ENCODE results near the gene CWC27.
"Not testable (repeated sequence)": the region's sequence is repeated elsewhere in the genome, so short reads cannot be mapped to it uniquely, and the experiment has no call there.

CWC27 gene

GRCh38 chr5:64872044-64872443 is 103.3 kb downstream of the CWC27 start:
- H3K9ac ChIP-seq (ENCODE audit: low read depth, low read length) = no peak overlapping the region
- H3K4me3 ChIP-seq (ENCODE audit: low read depth, low read length) = no peak overlapping the region
- H3K27ac ChIP-seq (ENCODE audit: low read depth, low read length) = no peak overlapping the region
- H3K4me1 ChIP-seq (ENCODE audit: control insufficient read depth, insufficient read depth, low read length) = peaks cover 12% of the 10 kb centered on the region; the same call in 1 of the 2 replicates
- H3K27me3 ChIP-seq (ENCODE audit: control insufficient read depth, insufficient read depth, low read length) = no peaks in the 10 kb centered on the region
- no peaks in the 10 kb centered on the region for H3K36me3 ChIP-seq (ENCODE audit: control insufficient read depth, insufficient read depth, low read length)
- no peaks in the 10 kb centered on the region for H3K9me3 ChIP-seq (ENCODE audit: control insufficient read depth, insufficient read depth, low read length)

- H3K4me1 ChIP-seq (ENCODE audit: control insufficient read depth, insufficient read depth, low read length) = peaks cover 12% of the 10 kb centered on the region; the same call in 1 of the 2 replicates
- H3K36me3 ChIP-seq (ENCODE audit: control insufficient read depth, insufficient read depth, low read length) = no peaks in the 10 kb centered on the region
- H3K9ac ChIP-seq (ENCODE audit: low read depth, low read length) = no peak overlapping the region
- no peak overlapping the region for H3K27ac ChIP-seq (ENCODE audit: low read depth, low read length)
- no peaks in the 10 kb centered on the region for H3K27me3 ChIP-seq (ENCODE audit: control insufficient read depth, insufficient read depth, low read length)
- H3K9me3 ChIP-seq (ENCODE audit: control insufficient read depth, insufficient read depth, low read length) = no peaks in the 10 kb centered on the region
- H3K4me3 ChIP-seq (ENCODE audit: low read depth, low read length) = no peak overlapping the region
Observed at GRCh38 chr5:64873441-64873840, 104.7 kb downstream of the CWC27 start.

DNA sequence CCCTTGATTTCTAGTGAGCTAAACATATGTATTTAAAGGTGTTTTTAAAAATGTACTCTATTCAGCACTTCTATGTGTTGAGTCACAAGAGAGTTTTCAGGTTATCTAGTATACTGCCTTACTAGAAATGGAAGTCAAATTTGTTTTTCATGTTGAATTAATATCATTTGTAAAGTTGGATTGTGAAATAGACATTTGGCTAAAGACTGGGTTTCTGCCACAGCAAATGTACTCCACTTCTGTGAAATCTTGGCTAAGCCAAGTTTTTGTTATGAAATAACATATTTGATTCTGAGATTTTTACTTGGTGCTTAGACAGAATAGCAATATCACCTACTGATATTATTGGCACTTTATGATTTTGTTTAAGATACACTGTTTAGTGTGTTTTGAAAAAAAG is 106.0 kb downstream of the CWC27 start:
- H3K4me3 ChIP-seq (ENCODE audit: low read depth, low read length) = no peak overlapping the region
- H3K27ac ChIP-seq (ENCODE audit: low read depth, low read length) = no peak overlapping the region
- no peaks in the 10 kb centered on the region for H3K27me3 ChIP-seq (ENCODE audit: control insufficient read depth, insufficient read depth, low read length)
- H3K9ac ChIP-seq (ENCODE audit: low read depth, low read length) = no peak overlapping the region
- H3K9me3 ChIP-seq (ENCODE audit: control insufficient read depth, insufficient read depth, low read length) = no peaks in the 10 kb centered on the region
- H3K4me1 ChIP-seq (ENCODE audit: control insufficient read depth, insufficient read depth, low read length) = no peaks in the 10 kb centered on the region
- no peaks in the 10 kb centered on the region for H3K36me3 ChIP-seq (ENCODE audit: control insufficient read depth, insufficient read depth, low read length)

DNA sequence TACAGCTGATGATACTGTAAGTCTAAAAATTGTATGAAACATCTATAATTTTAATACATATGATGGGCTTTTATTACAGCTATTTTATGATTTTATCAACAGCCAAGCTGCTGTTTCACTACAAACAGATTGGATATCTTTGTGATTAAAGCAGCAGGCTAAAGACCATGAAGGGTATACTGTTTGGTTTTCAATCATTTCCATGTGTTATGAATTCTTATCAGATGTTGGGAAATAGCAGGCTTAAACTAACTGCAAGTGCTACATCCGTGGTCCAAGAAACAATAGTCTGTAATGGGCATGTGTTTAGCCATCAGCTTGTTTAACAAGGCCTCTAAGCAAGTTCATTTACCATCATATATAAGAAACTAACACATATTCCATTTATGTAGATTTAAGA is 107.5 kb downstream of the CWC27 start:
- no peaks in the 10 kb centered on the region for H3K36me3 ChIP-seq (ENCODE audit: control insufficient read depth, insufficient read depth, low read length)
- no peak overlapping the region for H3K27ac ChIP-seq (ENCODE audit: low read depth, low read length)
- no peak overlapping the region for H3K4me3 ChIP-seq (ENCODE audit: low read depth, low read length)
- no peaks in the 10 kb centered on the region for H3K9me3 ChIP-seq (ENCODE audit: control insufficient read depth, insufficient read depth, low read length)
- no peaks in the 10 kb centered on the region for H3K4me1 ChIP-seq (ENCODE audit: control insufficient read depth, insufficient read depth, low read length)
- H3K27me3 ChIP-seq (ENCODE audit: control insufficient read depth, insufficient read depth, low read length) = no peaks in the 10 kb centered on the region
- H3K9ac ChIP-seq (ENCODE audit: low read depth, low read length) = no peak overlapping the region

- Histone ChIP-seq H3K9me3 (ENCODE audit: control insufficient read depth, insufficient read depth, low read length) (no peaks in the 10 kb centered on the region), H3K36me3 (ENCODE audit: control insufficient read depth, insufficient read depth, low read length) (no peaks in the 10 kb centered on the region), H3K9ac (ENCODE audit: low read depth, low read length) (no peak overlapping the region), H3K27ac (ENCODE audit: low read depth, low read length) (no peak overlapping the region), H3K27me3 (ENCODE audit: control insufficient read depth, insufficient read depth, low read length) (no peaks in the 10 kb centered on the region), H3K4me1 (ENCODE audit: control insufficient read depth, insufficient read depth, low read length) (no peaks in the 10 kb centered on the region), H3K4me3 (ENCODE audit: low read depth, low read length) (no peak overlapping the region)
Observed at GRCh38 chr5:64880821-64881220, 112.1 kb downstream of the CWC27 start.

GRCh38 chr5:64883912-64884311 is 115.2 kb downstream of the CWC27 start:
- Histone ChIP-seq H3K36me3 (ENCODE audit: control insufficient read depth, insufficient read depth, low read length) (no peaks in the 10 kb centered on the region), H3K9ac (ENCODE audit: low read depth, low read length) (no peak overlapping the region), H3K4me3 (ENCODE audit: low read depth, low read length) (no peak overlapping the region), H3K27ac (ENCODE audit: low read depth, low read length) (no peak overlapping the region), H3K9me3 (ENCODE audit: control insufficient read depth, insufficient read depth, low read length) (no peaks in the 10 kb centered on the region), H3K27me3 (ENCODE audit: control insufficient read depth, insufficient read depth, low read length) (no peaks in the 10 kb centered on the region), H3K4me1 (ENCODE audit: control insufficient read depth, insufficient read depth, low read length) (no peaks in the 10 kb centered on the region)

GRCh38 chr5:64884541-64884940 is 115.8 kb downstream of the CWC27 start:
- no peaks in the 10 kb centered on the region for H3K36me3 ChIP-seq (ENCODE audit: control insufficient read depth, insufficient read depth, low read length)
- no peaks in the 10 kb centered on the region for H3K9me3 ChIP-seq (ENCODE audit: control insufficient read depth, insufficient read depth, low read length)
- no peaks in the 10 kb centered on the region for H3K27me3 ChIP-seq (ENCODE audit: control insufficient read depth, insufficient read depth, low read length)
- H3K4me1 ChIP-seq (ENCODE audit: control insufficient read depth, insufficient read depth, low read length) = no peaks in the 10 kb centered on the region
- H3K9ac ChIP-seq (ENCODE audit: low read depth, low read length) = no peak overlapping the region
- H3K27ac ChIP-seq (ENCODE audit: low read depth, low read length) = no peak overlapping the region
- no peak overlapping the region for H3K4me3 ChIP-seq (ENCODE audit: low read depth, low read length)

GRCh38 chr5:64887910-64888309 is 119.2 kb downstream of the CWC27 start:
- H3K4me3 ChIP-seq (ENCODE audit: low read depth, low read length) = no peak overlapping the region
- H3K27me3 ChIP-seq (ENCODE audit: control insufficient read depth, insufficient read depth, low read length) = no peaks in the 10 kb centered on the region
- H3K4me1 ChIP-seq (ENCODE audit: control insufficient read depth, insufficient read depth, low read length) = no peaks in the 10 kb centered on the region
- H3K9ac ChIP-seq (ENCODE audit: low read depth, low read length) = no peak overlapping the region
- no peak overlapping the region for H3K27ac ChIP-seq (ENCODE audit: low read depth, low read length)
- no peaks in the 10 kb centered on the region for H3K9me3 ChIP-seq (ENCODE audit: control insufficient read depth, insufficient read depth, low read length)
- no peaks in the 10 kb centered on the region for H3K36me3 ChIP-seq (ENCODE audit: control insufficient read depth, insufficient read depth, low read length)

GRCh38 chr5:64895748-64896147 is 127.0 kb downstream of the CWC27 start:
- no peak overlapping the region for H3K27ac ChIP-seq (ENCODE audit: low read depth, low read length)
- H3K36me3 ChIP-seq (ENCODE audit: control insufficient read depth, insufficient read depth, low read length) = no peaks in the 10 kb centered on the region
- H3K4me1 ChIP-seq (ENCODE audit: control insufficient read depth, insufficient read depth, low read length) = peaks cover 3% of the 10 kb centered on the region; the same call in 1 of the 2 replicates
- no peak overlapping the region for H3K9ac ChIP-seq (ENCODE audit: low read depth, low read length)
- no peaks in the 10 kb centered on the region for H3K27me3 ChIP-seq (ENCODE audit: control insufficient read depth, insufficient read depth, low read length)
- H3K4me3 ChIP-seq (ENCODE audit: low read depth, low read length) = no peak overlapping the region
- H3K9me3 ChIP-seq (ENCODE audit: control insufficient read depth, insufficient read depth, low read length) = no peaks in the 10 kb centered on the region

DNA sequence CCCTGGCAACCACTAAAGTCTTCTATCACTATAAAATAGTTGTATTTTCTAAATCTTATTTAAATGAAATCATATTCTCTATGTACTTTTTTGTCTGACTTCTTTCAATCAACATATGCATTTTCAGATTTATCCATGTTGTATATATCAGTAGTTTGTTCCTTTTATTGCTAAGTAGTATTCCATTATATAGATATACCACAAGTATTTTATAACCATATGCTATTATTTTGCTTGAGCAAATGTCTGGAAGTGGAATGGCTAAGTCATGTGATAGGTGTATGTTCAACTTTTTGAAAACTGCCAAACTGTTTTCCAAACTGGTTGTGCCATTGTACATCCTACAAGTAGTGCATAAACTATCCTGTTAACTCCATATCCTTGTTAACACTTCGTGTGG is 131.1 kb downstream of the CWC27 start:
- H3K9me3 ChIP-seq (ENCODE audit: control insufficient read depth, insufficient read depth, low read length) = no peaks in the 10 kb centered on the region
- no peak overlapping the region for H3K9ac ChIP-seq (ENCODE audit: low read depth, low read length)
- no peak overlapping the region for H3K27ac ChIP-seq (ENCODE audit: low read depth, low read length)
- H3K4me1 ChIP-seq (ENCODE audit: control insufficient read depth, insufficient read depth, low read length) = peaks cover 3% of the 10 kb centered on the region; the same call in 1 of the 2 replicates
- H3K27me3 ChIP-seq (ENCODE audit: control insufficient read depth, insufficient read depth, low read length) = no peaks in the 10 kb centered on the region
- H3K4me3 ChIP-seq (ENCODE audit: low read depth, low read length) = no peak overlapping the region
- no peaks in the 10 kb centered on the region for H3K36me3 ChIP-seq (ENCODE audit: control insufficient read depth, insufficient read depth, low read length)

DNA sequence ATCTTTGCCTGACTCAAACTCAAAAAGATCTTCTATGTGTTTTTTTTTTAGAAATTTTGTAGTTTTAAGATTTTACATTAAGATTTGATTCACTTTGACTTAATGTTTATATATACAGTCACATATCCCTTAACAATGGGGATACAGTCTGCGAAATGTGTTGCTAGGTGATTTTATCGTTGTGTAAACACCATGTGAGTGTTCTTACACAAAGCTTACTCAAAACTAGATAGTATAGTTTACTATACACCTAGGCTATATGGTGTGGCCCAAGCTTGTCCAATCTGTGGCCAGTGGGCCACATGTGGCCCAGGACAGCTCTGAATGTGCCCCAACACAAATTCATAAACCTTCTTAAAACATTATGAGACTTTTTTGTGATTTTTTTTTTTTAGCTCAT is 131.9 kb downstream of the CWC27 start:
- Histone ChIP-seq H3K9me3 (ENCODE audit: control insufficient read depth, insufficient read depth, low read length) (no peaks in the 10 kb centered on the region), H3K27me3 (ENCODE audit: control insufficient read depth, insufficient read depth, low read length) (no peaks in the 10 kb centered on the region), H3K9ac (ENCODE audit: low read depth, low read length) (no peak overlapping the region), H3K36me3 (ENCODE audit: control insufficient read depth, insufficient read depth, low read length) (no peaks in the 10 kb centered on the region), H3K4me1 (ENCODE audit: control insufficient read depth, insufficient read depth, low read length) (peaks cover 3% of the 10 kb centered on the region; the same call in 1 of the 2 replicates), H3K27ac (ENCODE audit: low read depth, low read length) (no peak overlapping the region), H3K4me3 (ENCODE audit: low read depth, low read length) (no peak overlapping the region)

DNA sequence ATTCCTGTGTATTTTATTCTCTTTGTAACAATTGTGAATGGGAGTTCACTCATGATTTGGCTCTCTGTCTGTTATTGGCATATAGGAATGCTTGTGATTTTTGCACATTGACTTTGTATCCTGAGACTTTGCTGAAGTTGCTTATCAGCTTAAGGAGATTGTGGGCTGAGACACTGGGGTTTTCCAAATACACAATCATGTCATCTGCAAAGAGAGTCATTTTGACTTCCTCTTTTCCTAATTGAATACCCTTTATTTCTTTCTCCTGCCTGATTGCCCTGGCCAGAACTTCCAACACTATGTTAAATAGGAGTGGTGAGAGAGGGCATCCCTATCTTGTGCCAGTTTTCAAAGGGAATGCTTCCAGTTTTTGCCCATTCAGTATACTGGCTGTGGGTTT is 138.7 kb downstream of the CWC27 start:
- H3K9me3 ChIP-seq (ENCODE audit: control insufficient read depth, insufficient read depth, low read length); H3K36me3 ChIP-seq (ENCODE audit: control insufficient read depth, insufficient read depth, low read length); H3K27ac ChIP-seq (ENCODE audit: low read depth, low read length); H3K4me3 ChIP-seq (ENCODE audit: low read depth, low read length); H3K4me1 ChIP-seq (ENCODE audit: control insufficient read depth, insufficient read depth, low read length); H3K9ac ChIP-seq (ENCODE audit: low read depth, low read length); H3K27me3 ChIP-seq (ENCODE audit: control insufficient read depth, insufficient read depth, low read length): not testable (repeated sequence)

All from HUES48 (cell line).